Raji (cell line): ENCODE data around the gene MAPKBP1.

Experiments used
- POLR2A ChIP-seq: IDR thresholded peaks from 2 replicates; pipeline ENCODE4 v1.6.1; 2011; ENCODE audit warnings: low read depth, low read length, control low read depth; ENCODE audit not compliant: insufficient read depth

MAPKBP1 gene

GRCh38 chr15:41798607-41799487 is 24.6 kb downstream of the MAPKBP1 start:
- no peak for TF ChIP-seq POLR2A

GRCh38 chr15:41799488-41799805 is 25.2 kb downstream of the MAPKBP1 start:
- TF ChIP-seq POLR2A = no peak

GRCh38 chr15:41801185-41801584 is 26.9 kb downstream of the MAPKBP1 start:
- no peak for TF ChIP-seq POLR2A

GRCh38 chr15:41801850-41802455 is 27.7 kb downstream of the MAPKBP1 start:
- TF ChIP-seq POLR2A = no peak

- TF ChIP-seq POLR2A = no peak
Measured at GRCh38 chr15:41804361-41804760, 30.1 kb downstream of the MAPKBP1 start.

GRCh38 chr15:41804916-41805666 is 30.8 kb downstream of the MAPKBP1 start:
- no peak for TF ChIP-seq POLR2A

GRCh38 chr15:41805711-41806110 is 31.4 kb downstream of the MAPKBP1 start:
- no peak for TF ChIP-seq POLR2A

- no peak for TF ChIP-seq POLR2A
Measured at GRCh38 chr15:41806291-41807181, 32.3 kb downstream of the MAPKBP1 start.

- no peak for TF ChIP-seq POLR2A
Measured at GRCh38 chr15:41809121-41809520, 34.8 kb downstream of the MAPKBP1 start.

- TF ChIP-seq POLR2A = no peak
Measured at GRCh38 chr15:41809526-41810220, 35.4 kb downstream of the MAPKBP1 start.

GRCh38 chr15:41810651-41811431 is 36.6 kb downstream of the MAPKBP1 start:
- no peak for TF ChIP-seq POLR2A

- TF ChIP-seq POLR2A = no peak
Measured at GRCh38 chr15:41811432-41812195, 37.3 kb downstream of the MAPKBP1 start.

- TF ChIP-seq POLR2A = no peak
Measured at GRCh38 chr15:41812820-41813375, 38.6 kb downstream of the MAPKBP1 start.

GRCh38 chr15:41813426-41813825 is 39.1 kb downstream of the MAPKBP1 start:
- no peak for TF ChIP-seq POLR2A
